Cardiac muscle cell (in vitro differentiated cells and primary cell): Measurements from ENCODE around the gene TTYH3. TPM values are rescaled to one million over a fixed set of nuclear protein-coding genes. Genes with fewer than 3 reads are reported as not detected.

Experiments
- DNase-seq, 2 donors: peaks; one replicate each; pipeline versions ENCODE4 v3.0.0 to v3.0.0-alpha.2; 2010 to 2017; ENCODE audit warnings: low read depth in 1 of 2, low spot score in 1 of 2
- H3K27ac ChIP-seq: fragments of 200-600 bp; sonication (generic); 2 replicates; pipeline ENCODE4 v1.5.1; 2016
- H3K27me3 ChIP-seq: fragments of 200-600 bp; sonication (generic); 2 replicates; pipeline ENCODE4 v1.6.0; 2016; ENCODE audit warnings: control low read depth
- H3K36me3 ChIP-seq: fragments of 200-600 bp; sonication (generic); 2 replicates; pipeline ENCODE4 v1.5.1; 2016; ENCODE audit warnings: control low read depth
- H3K4me1 ChIP-seq: fragments of 200-600 bp; sonication (generic); 2 replicates; pipeline ENCODE4 v1.8.1; 2017; ENCODE audit warnings: low read depth, mild to moderate bottlenecking, mixed run types
- H3K4me3 ChIP-seq: fragments of 200-600 bp; sonication (generic); 2 replicates; pipeline ENCODE4 v1.5.1; 2016; ENCODE audit warnings: mild to moderate bottlenecking
- H3K9me3 ChIP-seq: fragments of 200-600 bp; sonication (generic); 2 replicates; pipeline ENCODE4 v1.5.1; 2017; ENCODE audit warnings: low read depth, mild to moderate bottlenecking, control low read depth
- polyA plus RNA-seq: library from polyadenylated mRNA; unstranded; fragments of >200 nt; fragmentation: Nextera tagmentation; extraction: Ambion mirVana; gene quantifications from 2 replicates; pipeline ENCODE4 v1.2.1, GENCODE V29; 2016
- total RNA-seq: library from RNA; depleted of rRNA; stranded (reverse); fragments of >200 nt; gene quantifications from 2 replicates; pipeline ENCODE4 v1.2.3, GENCODE V29; 2016
- TF ChIP-seq, protein P1 (sequence below): IDR thresholded peaks from 2 replicates; pipeline ENCODE4 v1.5.1; 2012; ENCODE audit warnings: low read depth, mild to moderate bottlenecking, low read length

Gene TTYH3
- total and polyA plus RNA-seq, 2 experiments from 2014 or later = 64.6 to 86.6 TPM

DNA sequence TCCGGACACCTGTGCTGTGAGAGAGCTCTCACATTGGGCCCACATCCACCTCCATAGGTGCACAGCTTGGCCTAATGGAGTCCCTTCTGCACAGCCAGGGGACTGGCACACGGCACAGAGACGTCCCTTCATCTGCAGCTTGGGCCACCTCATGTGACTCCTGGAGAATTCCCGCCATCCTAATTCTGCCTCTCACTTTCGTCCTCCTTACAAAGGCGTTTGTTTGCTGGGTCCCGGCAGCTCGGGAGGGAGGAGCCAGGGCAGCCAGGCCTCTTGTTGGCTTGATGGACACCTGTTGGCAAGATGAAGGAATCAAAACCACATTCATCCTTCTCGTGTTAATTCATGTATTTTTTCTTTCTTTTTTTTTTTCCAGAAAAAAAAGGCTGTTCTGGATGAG is 30.7 kb upstream of the TTYH3 start:
- no peak overlapping the region for H3K27ac ChIP-seq
- TF ChIP-seq, protein P1, sequence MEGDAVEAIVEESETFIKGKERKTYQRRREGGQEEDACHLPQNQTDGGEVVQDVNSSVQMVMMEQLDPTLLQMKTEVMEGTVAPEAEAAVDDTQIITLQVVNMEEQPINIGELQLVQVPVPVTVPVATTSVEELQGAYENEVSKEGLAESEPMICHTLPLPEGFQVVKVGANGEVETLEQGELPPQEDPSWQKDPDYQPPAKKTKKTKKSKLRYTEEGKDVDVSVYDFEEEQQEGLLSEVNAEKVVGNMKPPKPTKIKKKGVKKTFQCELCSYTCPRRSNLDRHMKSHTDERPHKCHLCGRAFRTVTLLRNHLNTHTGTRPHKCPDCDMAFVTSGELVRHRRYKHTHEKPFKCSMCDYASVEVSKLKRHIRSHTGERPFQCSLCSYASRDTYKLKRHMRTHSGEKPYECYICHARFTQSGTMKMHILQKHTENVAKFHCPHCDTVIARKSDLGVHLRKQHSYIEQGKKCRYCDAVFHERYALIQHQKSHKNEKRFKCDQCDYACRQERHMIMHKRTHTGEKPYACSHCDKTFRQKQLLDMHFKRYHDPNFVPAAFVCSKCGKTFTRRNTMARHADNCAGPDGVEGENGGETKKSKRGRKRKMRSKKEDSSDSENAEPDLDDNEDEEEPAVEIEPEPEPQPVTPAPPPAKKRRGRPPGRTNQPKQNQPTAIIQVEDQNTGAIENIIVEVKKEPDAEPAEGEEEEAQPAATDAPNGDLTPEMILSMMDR = no peak
- H3K36me3 ChIP-seq = peaks cover 8% of the 10 kb centered on the region
- no peaks in the 10 kb centered on the region for H3K9me3 ChIP-seq
- DNase-seq = no peak
- no peaks in the 10 kb centered on the region for H3K4me1 ChIP-seq
- H3K27me3 ChIP-seq = no peaks in the 10 kb centered on the region
- H3K4me3 ChIP-seq = no peak overlapping the region

DNA sequence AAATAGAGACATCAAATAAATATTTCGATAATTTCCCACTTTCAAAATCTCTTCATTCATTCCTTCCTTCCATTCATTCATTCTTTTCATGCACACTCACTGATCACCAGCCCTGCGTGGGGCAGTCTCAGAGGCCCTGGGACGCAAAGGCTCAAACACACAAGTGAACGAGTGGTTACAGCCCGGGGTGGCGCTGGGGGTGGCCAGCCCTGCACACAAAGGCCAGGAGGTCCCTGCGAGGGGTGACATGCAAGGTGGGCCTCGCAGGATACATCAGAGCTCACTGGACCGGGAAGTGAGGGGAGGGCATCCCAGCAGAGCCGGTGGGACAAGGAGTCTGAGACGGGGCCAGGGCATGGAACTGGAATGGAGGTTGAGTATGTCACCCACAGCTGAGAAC is 29.9 kb upstream of the TTYH3 start:
- Histone ChIP-seq H3K27ac (no peak overlapping the region), H3K27me3 (no peaks in the 10 kb centered on the region), H3K9me3 (no peaks in the 10 kb centered on the region), H3K36me3 (peaks cover 8% of the 10 kb centered on the region), H3K4me3 (no peak overlapping the region), H3K4me1 (no peaks in the 10 kb centered on the region)
- TF ChIP-seq, protein P1 = no peak
- DNase-seq = no peak

DNA sequence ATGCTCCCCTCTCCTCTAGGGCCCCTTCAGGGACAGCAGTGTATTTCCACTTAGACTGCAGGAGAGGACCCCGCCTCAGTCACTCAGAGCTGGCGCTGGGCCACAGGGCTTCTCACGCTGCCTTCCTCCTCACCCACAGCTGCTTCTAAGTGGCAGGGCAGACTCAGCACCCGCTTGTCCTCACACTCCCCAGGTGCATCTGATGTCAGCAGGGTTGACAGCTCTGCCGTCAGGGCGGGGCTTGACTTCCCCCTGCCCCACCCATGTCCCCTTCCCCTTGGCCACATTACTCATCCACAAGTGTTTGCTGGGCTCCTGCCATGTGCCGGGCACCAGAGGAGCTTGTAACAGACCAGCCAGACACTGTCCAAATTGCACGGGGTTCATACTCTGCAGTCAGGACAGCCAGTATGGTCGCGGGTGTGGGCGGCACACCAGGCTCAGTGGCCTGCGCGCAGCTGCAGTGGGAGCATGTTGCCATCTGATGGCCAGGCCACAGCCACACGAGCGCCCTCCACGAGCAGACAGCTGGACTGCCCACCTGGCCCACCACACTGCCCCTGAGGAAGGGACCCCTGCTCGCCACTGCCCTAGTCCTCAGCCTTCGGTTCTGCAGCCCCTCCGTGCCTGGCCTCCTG is 29.3 kb upstream of the TTYH3 start:
- no peak for DNase-seq
- TF ChIP-seq, protein P1 = no peak
- H3K36me3 ChIP-seq = peaks cover 8% of the 10 kb centered on the region
- H3K4me1 ChIP-seq = no peaks in the 10 kb centered on the region
- H3K4me3 ChIP-seq = no peak overlapping the region
- no peaks in the 10 kb centered on the region for H3K9me3 ChIP-seq
- no peaks in the 10 kb centered on the region for H3K27me3 ChIP-seq
- no peak overlapping the region for H3K27ac ChIP-seq

DNA sequence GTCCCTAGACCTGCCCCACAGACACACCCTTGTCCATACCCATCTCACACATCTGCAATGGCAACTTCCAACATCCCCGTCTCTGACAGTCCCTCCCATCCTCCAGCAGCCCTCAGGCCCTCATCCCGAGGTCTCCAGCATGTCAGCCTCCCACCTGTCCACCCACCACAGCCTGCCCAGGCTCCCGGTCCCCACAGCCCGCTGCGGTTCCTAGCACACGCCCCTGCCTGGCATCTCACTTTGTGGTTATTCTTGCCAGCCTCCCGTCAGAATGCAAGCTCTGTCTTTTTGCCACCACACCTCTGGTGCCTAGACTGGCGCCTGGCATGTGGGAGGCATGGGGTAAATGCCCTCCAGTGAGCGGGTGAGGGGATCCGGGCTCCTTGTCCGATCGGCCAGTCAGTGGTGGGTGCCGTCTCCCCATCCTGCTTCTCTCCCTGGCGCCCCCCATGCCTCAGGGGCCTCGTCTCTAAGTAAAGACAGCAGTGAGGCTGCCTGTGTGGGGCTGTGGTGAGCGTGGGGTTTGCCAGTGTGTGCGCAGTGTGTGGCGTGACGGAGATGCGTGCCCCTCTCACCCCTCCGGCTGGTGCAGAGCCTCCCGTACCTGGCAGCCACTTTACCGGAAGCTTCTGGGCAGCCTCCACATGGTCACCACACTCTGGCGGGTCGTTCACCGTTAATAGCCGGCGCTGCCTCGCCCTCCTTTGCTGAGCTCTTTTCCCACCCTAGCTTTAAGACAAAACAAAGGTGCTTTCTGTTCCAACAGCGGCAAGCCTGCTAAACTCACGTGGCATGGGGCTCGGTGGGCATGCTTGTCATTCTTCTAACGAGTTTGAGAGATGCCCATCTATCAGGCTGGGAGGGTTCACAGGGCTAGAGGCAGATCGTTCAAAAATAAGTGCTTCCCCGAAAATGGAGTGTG is 28.5 kb upstream of the TTYH3 start:
- no peaks in the 10 kb centered on the region for H3K4me1 ChIP-seq
- H3K9me3 ChIP-seq = no peaks in the 10 kb centered on the region
- DNase-seq = no peak
- H3K27ac ChIP-seq = no peak overlapping the region
- H3K4me3 ChIP-seq = no peak overlapping the region
- H3K36me3 ChIP-seq = peaks cover 8% of the 10 kb centered on the region
- TF ChIP-seq, protein P1 = no peak
- no peaks in the 10 kb centered on the region for H3K27me3 ChIP-seq

DNA sequence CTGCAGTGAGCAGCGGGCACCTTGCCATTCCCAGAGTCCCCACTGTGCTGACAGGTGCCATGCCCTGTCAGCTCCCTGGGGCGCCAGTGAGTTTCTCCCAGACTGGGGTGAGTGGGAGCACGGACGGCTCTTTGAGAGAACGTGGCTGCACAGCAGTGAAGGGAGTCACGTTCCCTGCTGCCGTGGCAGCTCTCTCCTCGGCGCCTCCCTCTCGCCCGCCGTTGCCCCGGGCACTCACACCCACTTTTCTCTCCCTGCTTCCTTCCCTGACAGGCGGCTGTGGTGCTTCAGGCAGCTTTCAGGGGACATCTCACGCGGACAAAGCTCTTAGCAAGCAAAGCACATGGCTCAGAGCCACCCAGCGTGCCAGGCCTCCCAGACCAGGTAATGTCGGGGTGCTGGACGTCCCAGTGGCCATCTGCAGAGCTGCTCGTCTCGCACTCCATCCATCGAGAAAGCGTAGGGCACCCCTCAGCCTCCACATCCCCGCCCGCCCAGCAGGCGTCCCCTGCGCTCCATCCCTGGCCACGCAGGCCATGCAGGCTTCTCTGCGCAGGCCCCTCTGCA is 27.1 kb upstream of the TTYH3 start:
- H3K4me3 ChIP-seq = no peak overlapping the region
- no peaks in the 10 kb centered on the region for H3K9me3 ChIP-seq
- no peak for DNase-seq
- no peak overlapping the region for H3K27ac ChIP-seq
- no peaks in the 10 kb centered on the region for H3K4me1 ChIP-seq
- TF ChIP-seq, protein P1 = no peak
- peaks cover 6% of the 10 kb centered on the region for H3K36me3 ChIP-seq
- no peaks in the 10 kb centered on the region for H3K27me3 ChIP-seq
